PC-3 (cell line): ENCODE results near the gene SNHG17. TPM values are rescaled to one million over a fixed set of nuclear protein-coding genes. Genes with fewer than 3 reads are reported as not detected.

Experiments used
- ATAC-seq: fragments of 200-7000 bp; cut with Tn5 transposase; 2 replicates; pipeline ENCODE4 v1.9.1; 2020; ENCODE audit warnings: mild to moderate bottlenecking, moderate library complexity
- BruUV-seq: library from RNA; stranded (reverse); fragments of 400-500 nt; replicated peaks from 2 replicates; lab custom pipeline; 2021; lab: Mats Ljungman, UMichigan
- CTCF ChIA-PET: fragments of 300-600 bp; sonication (Branson Sonifier 250); formaldehyde crosslinking; loops from one replicate; lab custom pipeline; 2022; ENCODE audit warnings: antibody characterized with exemption; lab: Charles Lee
- POLR2A ChIA-PET: fragments of 300-600 bp; sonication (Branson Sonifier 250); formaldehyde crosslinking; loops from one replicate; lab custom pipeline; 2022; ENCODE audit warnings: antibody characterized with exemption; ENCODE audit not compliant: unreplicated experiment; lab: Charles Lee
- DNase-seq: peaks from one replicate; pipeline ENCODE4 v3.0.0-alpha.2; 2015
- H2AFZ ChIP-seq: fragments of 300-600 bp; sonication (generic); 2 replicates; pipeline ENCODE4 v1.6.0; 2016; ENCODE audit warnings: antibody characterized with exemption, low read length
- H3F3A ChIP-seq: fragments of 300-600 bp; sonication (generic); one replicate; pipeline ENCODE4 v1.6.0; 2017; ENCODE audit warnings: antibody characterized with exemption, low read length, control low read depth, mild to moderate bottlenecking; ENCODE audit not compliant: unreplicated experiment
- H3K27ac ChIP-seq: fragments of 300-600 bp; sonication (generic); 2 replicates; pipeline ENCODE4 v1.5.1; 2016; ENCODE audit warnings: mild to moderate bottlenecking, low read length
- H3K27me3 ChIP-seq: fragments of 300-600 bp; sonication (generic); 2 replicates; pipeline ENCODE4 v1.6.1; 2016; ENCODE audit warnings: low read length, mixed read lengths
- H3K36me3 ChIP-seq: fragments of 300-600 bp; sonication (generic); 2 replicates; pipeline ENCODE4 v1.6.1; 2016; ENCODE audit warnings: low read depth, mixed run types, low read length, mixed read lengths
- H3K4me1 ChIP-seq: fragments of 300-600 bp; sonication (generic); 2 replicates; pipeline ENCODE4 v1.5.1; 2016; ENCODE audit warnings: low read length; ENCODE audit not compliant: insufficient read depth
- H3K4me2 ChIP-seq: fragments of 300-600 bp; sonication (generic); 2 replicates; pipeline ENCODE4 v1.6.0; 2016; ENCODE audit warnings: low read length
- H3K4me3 ChIP-seq: fragments of 300-600 bp; sonication (generic); 2 replicates; pipeline ENCODE4 v1.5.1; 2016; ENCODE audit warnings: mild to moderate bottlenecking, low read length, mixed read lengths
- H3K79me2 ChIP-seq: fragments of 300-600 bp; sonication (generic); 2 replicates; pipeline ENCODE4 v1.6.1; 2017; ENCODE audit warnings: low read length, mixed read lengths
- H3K9ac ChIP-seq: fragments of 300-600 bp; sonication (generic); 2 replicates; pipeline ENCODE4 v1.6.0; 2016; ENCODE audit warnings: mild to moderate bottlenecking, low read length
- H3K9me2 ChIP-seq: fragments of 300-600 bp; sonication (generic); replicated peaks from 2 replicates; pipeline ENCODE4 v1.6.1; 2016; ENCODE audit warnings: mixed run types, low read length, mixed read lengths
- H3K9me3 ChIP-seq: fragments of 300-600 bp; sonication (generic); 2 replicates; pipeline ENCODE4 v1.6.1; 2016; ENCODE audit warnings: low read length, mixed read lengths
- H4K20me1 ChIP-seq: fragments of 300-600 bp; sonication (generic); 2 replicates; pipeline ENCODE4 v1.6.1; 2016; ENCODE audit warnings: low read length, mixed read lengths
- CTCF ChIP-seq: fragments of 300-600 bp; sonication (generic); conservative IDR thresholded peaks from 2 replicates; pipeline ENCODE4 v1.5.1; 2017; ENCODE audit warnings: antibody characterized with exemption, low read depth, mild to moderate bottlenecking, low read length
- EZH2 ChIP-seq: fragments of 300-600 bp; sonication (generic); IDR thresholded peaks from one replicate; pipeline ENCODE4 v1.6.1; 2017; ENCODE audit warnings: antibody characterized with exemption, mild to moderate bottlenecking, low read length; ENCODE audit not compliant: unreplicated experiment
- EZH2phosphoT487 ChIP-seq: fragments of 300-600 bp; sonication (generic); IDR thresholded peaks from 2 replicates; pipeline ENCODE4 v1.6.1; 2018; ENCODE audit warnings: mild to moderate bottlenecking, antibody characterized with exemption, low read length, borderline replicate concordance
- intact Hi-C: fragments of 100-400 bp; cut with micrococcal nuclease; formaldehyde crosslinking; loops from 2 replicates; pipeline ENCODE4 v1.9.0; 2023
- total RNA-seq: library from RNA; depleted of rRNA; stranded (reverse); fragments of >200 nt; gene quantifications from 2 replicates; pipeline ENCODE4 v1.2.3, GENCODE V29; 2014; rRNA removed

SNHG17 gene
- total RNA-seq, 1 experiment from 2014 or later: 52.0 TPM

- ChIA-PET POLR2A (no interaction called here), CTCF (interaction anchor here (0.7 kb wide), 1 partner anchor 35 kb away, joined by 3 read pairs; no protein-coding TSS in a partner anchor)
- no peaks in the 10 kb centered on the region for H3K36me3 ChIP-seq
- no peaks in the 10 kb centered on the region for H3F3A ChIP-seq
- intact Hi-C loops: no loop called here
- H3K79me2 ChIP-seq: no peaks in the 10 kb centered on the region
- no peak for DNase-seq
- H3K27ac ChIP-seq: no peak overlapping the region
- peaks cover 37% of the 10 kb centered on the region for H3K27me3 ChIP-seq
- H3K9me2 ChIP-seq: no peaks in the 10 kb centered on the region
- H3K4me1 ChIP-seq: no peaks in the 10 kb centered on the region
- H2AFZ ChIP-seq: no peak overlapping the region
- TF ChIP-seq EZH2 (no peak), CTCF (no peak), EZH2phosphoT487 (no peak)
- H3K4me3 ChIP-seq: no peak overlapping the region
- no peak overlapping the region for H3K4me2 ChIP-seq
- no peaks in the 10 kb centered on the region for H3K9me3 ChIP-seq
- H3K9ac ChIP-seq: no peak overlapping the region
- no TSS peak for BruUV-seq
- H4K20me1 ChIP-seq: no peaks in the 10 kb centered on the region
- no peak for ATAC-seq
These were observed 61.2 kb downstream of the SNHG17 start for GRCh38 chr20:38373898-38374297.

- Histone ChIP-seq H4K20me1 (no peaks in the 10 kb centered on the region), H3K36me3 (no peaks in the 10 kb centered on the region), H3K4me3 (no peak overlapping the region), H3K4me1 (no peaks in the 10 kb centered on the region), H3K79me2 (no peaks in the 10 kb centered on the region), H3K27me3 (peaks cover 37% of the 10 kb centered on the region), H2AFZ (no peak overlapping the region), H3K9me3 (no peaks in the 10 kb centered on the region), H3K4me2 (no peak overlapping the region), H3K9me2 (no peaks in the 10 kb centered on the region), H3K27ac (no peak overlapping the region), H3F3A (no peaks in the 10 kb centered on the region), H3K9ac (no peak overlapping the region)
- intact Hi-C loops: no loop called here
- POLR2A ChIA-PET: no interaction called here
- CTCF ChIA-PET: no interaction called here
- BruUV-seq: no TSS peak
- DNase-seq (no peak), ATAC-seq (no peak)
- no peak for TF ChIP-seq EZH2phosphoT487
- no peak for TF ChIP-seq EZH2
- no peak for TF ChIP-seq CTCF
These were observed 61.8 kb downstream of the SNHG17 start for GRCh38 chr20:38373231-38373867.

- DNase-seq (no peak), ATAC-seq (no peak)
- no peak overlapping the region for H2AFZ ChIP-seq
- ChIA-PET POLR2A (no interaction called here), CTCF (no interaction called here)
- no peaks in the 10 kb centered on the region for H3K9me3 ChIP-seq
- H3F3A ChIP-seq: no peaks in the 10 kb centered on the region
- no peak overlapping the region for H3K4me3 ChIP-seq
- no TSS peak for BruUV-seq
- H3K36me3 ChIP-seq: no peaks in the 10 kb centered on the region
- H3K27ac ChIP-seq: no peak overlapping the region
- H3K27me3 ChIP-seq: peaks cover 37% of the 10 kb centered on the region
- TF ChIP-seq EZH2phosphoT487 (no peak), EZH2 (no peak), CTCF (no peak)
- no peak overlapping the region for H3K4me2 ChIP-seq
- no peaks in the 10 kb centered on the region for H4K20me1 ChIP-seq
- H3K9ac ChIP-seq: no peak overlapping the region
- intact Hi-C loops: no loop called here
- no peaks in the 10 kb centered on the region for H3K4me1 ChIP-seq
- H3K9me2 ChIP-seq: no peaks in the 10 kb centered on the region
- no peaks in the 10 kb centered on the region for H3K79me2 ChIP-seq
These were observed 62.3 kb downstream of the SNHG17 start for GRCh38 chr20:38372806-38373205.

Other genes starting within 250 kb of the SNHG17 start
- gene KIAA1755, start 174.6 kb downstream of the SNHG17 start, total RNA-seq: 0.44 and 0.86 TPM in 2 replicates
- not detected in 2 replicates for gene BPI, start 131.2 kb downstream of the SNHG17 start, total RNA-seq
- not detected in 2 replicates for gene LBP, start 88.8 kb downstream of the SNHG17 start, total RNA-seq
- gene RALGAPB, start 37.5 kb upstream of the SNHG17 start, total RNA-seq: 28.0 and 30.4 TPM in 2 replicates
- not detected in 2 replicates for gene ADIG, start 145.9 kb upstream of the SNHG17 start, total RNA-seq
- gene ARHGAP40, start 166.5 kb upstream of the SNHG17 start, total RNA-seq: not detected in 2 replicates